Bronchial epithelial cell (primary cell): ENCODE results near the gene TMEM147. TPM values are rescaled to one million over a fixed set of nuclear protein-coding genes. Genes with fewer than 3 reads are reported as not detected.

ENCODE experiments used
- DNase-seq: peaks from one replicate; pipeline ENCODE4 v3.0.0-alpha.2; 2010; ENCODE audit warnings: low read depth
- FAIRE-seq: peaks from 2 replicates; lab custom pipeline; 2011; peaks lifted over from hg19 to GRCh38; lab: Jason Lieb, UNC
- H3K27me3 ChIP-seq: 2 replicates; pipeline ENCODE4 v1.5.1; 2011; ENCODE audit warnings: low read length; ENCODE audit not compliant: control insufficient read depth, insufficient read depth
- H3K36me3 ChIP-seq: 2 replicates; pipeline ENCODE4 v1.5.1; 2011; ENCODE audit warnings: low read length; ENCODE audit not compliant: control insufficient read depth, insufficient read depth
- H3K4me3 ChIP-seq: 2 replicates; pipeline ENCODE4 v1.5.1; 2011; ENCODE audit warnings: mild to moderate bottlenecking, low read depth, low read length, control low read depth
- CTCF ChIP-seq: IDR thresholded peaks from 2 replicates; pipeline ENCODE4 v1.5.1; 2011; ENCODE audit warnings: mild to moderate bottlenecking, moderate library complexity, low read length, control low read depth, inconsistent platforms; ENCODE audit not compliant: insufficient read depth, severe bottlenecking
- total RNA-seq: library from RNA; depleted of rRNA; stranded (reverse); fragments of >200 nt; gene quantifications from 2 replicates; pipeline ENCODE4 v1.2.1, GENCODE V29; 2014

The TMEM147 gene
- total RNA-seq, 1 donor from 2014 or later: 136 TPM

GRCh38 chr19:35509861-35510625 lies 35.4 kb upstream of the TMEM147 start:
- peaks cover 13% of the 10 kb centered on the region for H3K36me3 ChIP-seq
- H3K27me3 ChIP-seq: no peaks in the 10 kb centered on the region
- FAIRE-seq: no peak
- peak overlapping the region; percentile 52 for H3K4me3 ChIP-seq
- peak; percentile 69 for DNase-seq
- TF ChIP-seq CTCF: peak; percentile 99

- Histone ChIP-seq H3K4me3 (peak overlapping the region; percentile 52), H3K36me3 (peaks cover 9% of the 10 kb centered on the region), H3K27me3 (no peaks in the 10 kb centered on the region)
- no peak for TF ChIP-seq CTCF
- DNase-seq (no peak), FAIRE-seq (no peak)
These were observed 34.8 kb upstream of the TMEM147 start for GRCh38 chr19:35510626-35510964.

DNA sequence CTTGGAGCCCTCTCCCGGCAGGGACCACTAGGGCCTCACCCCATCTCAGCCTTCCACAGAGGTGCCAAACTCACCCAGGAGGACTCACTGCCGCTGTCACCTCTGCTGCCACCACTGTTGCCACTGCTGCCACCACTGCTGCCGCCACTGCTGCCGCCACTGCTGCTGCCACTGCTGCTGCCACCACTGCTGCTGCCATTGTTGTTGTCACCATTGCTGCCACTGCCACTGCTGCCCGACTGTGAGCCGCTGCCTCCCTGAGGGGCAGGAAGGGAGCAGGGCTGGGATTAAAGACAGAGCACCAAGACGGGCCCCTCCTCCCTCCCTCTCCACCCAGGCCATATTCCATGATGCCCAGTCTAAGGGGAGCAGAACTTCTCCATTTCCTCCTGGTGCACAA lies 34.1 kb upstream of the TMEM147 start:
- TF ChIP-seq CTCF: no peak
- no peak overlapping the region for H3K4me3 ChIP-seq
- DNase-seq (no peak), FAIRE-seq (no peak)
- no peaks in the 10 kb centered on the region for H3K27me3 ChIP-seq
- H3K36me3 ChIP-seq: peaks cover 5% of the 10 kb centered on the region

DNA sequence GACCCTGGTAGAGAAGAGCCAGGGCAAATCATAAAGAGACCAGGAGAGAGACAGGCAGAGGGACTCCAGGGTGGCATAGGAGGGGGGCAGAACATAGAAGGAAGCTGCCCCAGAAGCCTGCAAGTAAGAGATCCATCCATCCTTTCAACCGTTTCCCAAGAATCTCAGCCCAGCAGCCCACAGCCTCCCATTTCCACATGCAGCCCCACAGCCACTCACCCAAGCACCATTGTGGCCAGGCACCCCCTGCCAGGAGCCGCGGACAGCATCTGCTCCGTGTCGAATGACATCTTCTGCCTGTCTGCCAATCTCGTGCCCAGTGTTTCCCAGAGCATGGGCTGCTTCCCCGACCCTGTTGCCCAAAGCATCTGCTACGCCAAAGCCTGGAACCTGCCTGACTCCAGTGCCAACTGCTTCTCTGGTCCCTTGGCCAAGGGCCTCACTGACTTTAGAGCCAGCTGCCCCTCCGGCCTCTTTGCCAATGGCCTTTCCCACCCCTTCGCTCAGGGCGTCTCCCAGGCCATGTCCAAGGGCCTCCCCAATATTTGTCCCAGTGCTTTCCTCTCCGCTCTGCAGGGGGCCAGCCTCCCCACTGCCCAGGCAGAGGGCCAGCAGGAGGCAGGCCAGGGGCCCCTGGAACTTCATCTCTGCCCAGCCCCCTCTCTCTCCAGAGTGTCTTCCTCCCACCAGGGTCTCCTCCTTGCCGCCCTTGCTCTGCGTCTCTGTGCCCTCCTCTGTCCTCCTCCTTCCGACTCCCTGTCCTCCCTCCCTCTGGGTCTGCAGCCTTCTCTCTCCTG lies 32.4 kb upstream of the TMEM147 start:
- DNase-seq: no peak
- H3K4me3 ChIP-seq: no peak overlapping the region
- no peaks in the 10 kb centered on the region for H3K27me3 ChIP-seq
- no peaks in the 10 kb centered on the region for H3K36me3 ChIP-seq
- TF ChIP-seq CTCF: no peak
- no peak for FAIRE-seq

DNA sequence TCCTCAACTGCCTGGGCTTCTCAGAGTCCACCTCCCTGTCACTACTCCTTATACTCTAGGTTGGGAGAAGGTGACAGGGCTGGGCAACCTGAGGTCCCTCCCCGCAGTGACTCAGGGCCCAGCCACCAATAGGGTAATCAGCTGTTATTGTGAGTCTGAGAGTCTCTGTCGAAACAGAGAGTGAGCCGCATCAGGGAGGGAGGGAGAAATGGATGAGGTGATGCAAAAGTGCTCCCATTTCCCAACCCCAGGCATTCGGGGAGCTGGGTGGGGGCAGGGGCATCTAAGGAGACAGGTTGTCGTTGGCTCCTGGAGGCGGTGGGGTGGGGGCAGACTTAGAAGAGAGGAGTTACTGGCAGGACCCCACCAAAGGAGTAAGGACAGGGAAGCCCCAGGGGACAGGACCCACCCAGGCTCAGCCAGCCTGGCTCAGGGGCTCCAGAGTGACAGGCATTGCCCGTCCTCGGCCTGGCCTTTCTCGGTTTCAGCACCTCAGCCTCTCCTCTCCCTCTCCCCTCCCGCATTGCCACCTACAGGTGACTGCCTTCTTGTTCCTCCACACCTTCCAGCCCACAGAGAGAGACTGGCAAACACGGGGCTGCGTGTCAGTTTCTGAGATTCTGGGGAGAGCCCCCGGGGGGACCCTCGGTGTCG lies 31.7 kb upstream of the TMEM147 start, which contains the start of gene DMKN:
Gene DMKN (minus strand): TSS at position 22 of the 654 bp plus-strand sequence. CDS start 174 bp downstream, outside the sequence.
- H3K27me3 ChIP-seq: no peaks in the 10 kb centered on the region
- peak; percentile 28 for FAIRE-seq
- no peak within 1 kb of the TSS for H3K4me3 ChIP-seq
- peak; percentile 84 for DNase-seq
- H3K36me3 ChIP-seq: no peaks in the 10 kb centered on the region
- peak; percentile 35 for TF ChIP-seq CTCF
